Epithelial cell of esophagus (primary cell): Measurements from ENCODE around the gene ZNRF3.

Experiments
- DNase-seq: peaks from one replicate; pipeline ENCODE4 v3.0.0; 2010; ENCODE audit warnings: low read depth
- H3K4me3 ChIP-seq: 2 replicates; pipeline ENCODE4 v1.5.1; 2011; ENCODE audit warnings: mild to moderate bottlenecking, low read length, control low read depth
- TF ChIP-seq, protein P1 (sequence below): IDR thresholded peaks from 2 replicates; pipeline ENCODE4 v1.5.1; 2011; ENCODE audit warnings: low read depth, mild to moderate bottlenecking, low read length, control low read depth, inconsistent platforms; ENCODE audit not compliant: insufficient read depth; ENCODE audit errors: missing control alignments

Gene ZNRF3

GRCh38 chr22:28995551-28995950 is 112.2 kb downstream of the ZNRF3 start:
- TF ChIP-seq, protein P1, sequence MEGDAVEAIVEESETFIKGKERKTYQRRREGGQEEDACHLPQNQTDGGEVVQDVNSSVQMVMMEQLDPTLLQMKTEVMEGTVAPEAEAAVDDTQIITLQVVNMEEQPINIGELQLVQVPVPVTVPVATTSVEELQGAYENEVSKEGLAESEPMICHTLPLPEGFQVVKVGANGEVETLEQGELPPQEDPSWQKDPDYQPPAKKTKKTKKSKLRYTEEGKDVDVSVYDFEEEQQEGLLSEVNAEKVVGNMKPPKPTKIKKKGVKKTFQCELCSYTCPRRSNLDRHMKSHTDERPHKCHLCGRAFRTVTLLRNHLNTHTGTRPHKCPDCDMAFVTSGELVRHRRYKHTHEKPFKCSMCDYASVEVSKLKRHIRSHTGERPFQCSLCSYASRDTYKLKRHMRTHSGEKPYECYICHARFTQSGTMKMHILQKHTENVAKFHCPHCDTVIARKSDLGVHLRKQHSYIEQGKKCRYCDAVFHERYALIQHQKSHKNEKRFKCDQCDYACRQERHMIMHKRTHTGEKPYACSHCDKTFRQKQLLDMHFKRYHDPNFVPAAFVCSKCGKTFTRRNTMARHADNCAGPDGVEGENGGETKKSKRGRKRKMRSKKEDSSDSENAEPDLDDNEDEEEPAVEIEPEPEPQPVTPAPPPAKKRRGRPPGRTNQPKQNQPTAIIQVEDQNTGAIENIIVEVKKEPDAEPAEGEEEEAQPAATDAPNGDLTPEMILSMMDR = no peak
- H3K4me3 ChIP-seq = no peak overlapping the region
- no peak for DNase-seq

DNA sequence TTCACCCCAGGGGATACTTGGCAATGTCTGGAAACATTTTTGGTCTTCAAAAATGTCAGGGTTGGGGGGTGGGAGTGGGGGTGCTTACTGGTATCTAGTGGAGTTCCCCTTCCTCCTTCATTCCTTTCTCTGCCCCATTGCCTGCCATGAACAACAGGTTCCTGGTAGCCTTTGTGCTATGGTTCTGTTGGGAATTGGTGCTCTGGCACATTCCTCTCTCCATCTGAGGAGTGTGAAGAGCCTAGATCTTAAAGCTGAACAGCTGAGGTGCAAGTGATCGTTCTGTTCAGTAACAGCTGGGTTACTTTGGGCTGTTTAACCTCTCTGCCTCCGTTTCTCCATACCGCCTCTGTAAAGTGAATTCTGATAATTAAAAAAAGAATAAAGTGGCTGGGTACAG is 114.0 kb downstream of the ZNRF3 start:
- no peak for DNase-seq
- TF ChIP-seq, protein P1 = no peak
- no peak overlapping the region for H3K4me3 ChIP-seq

GRCh38 chr22:28998681-28999080 is 115.3 kb downstream of the ZNRF3 start:
- no peak overlapping the region for H3K4me3 ChIP-seq
- DNase-seq = no peak
- TF ChIP-seq, protein P1 = no peak

- no peak for DNase-seq
- TF ChIP-seq, protein P1 = no peak
Measured at GRCh38 chr22:28999510-28999909, 116.1 kb downstream of the ZNRF3 start.

GRCh38 chr22:28999919-29000556 is 116.7 kb downstream of the ZNRF3 start:
- TF ChIP-seq, protein P1 = no peak
- H3K4me3 ChIP-seq = no peak overlapping the region
- no peak for DNase-seq

More at GRCh38 chr22:28999510-28999909, 116.1 kb downstream of the ZNRF3 start:
- H3K4me3 ChIP-seq = no peak overlapping the region

DNA sequence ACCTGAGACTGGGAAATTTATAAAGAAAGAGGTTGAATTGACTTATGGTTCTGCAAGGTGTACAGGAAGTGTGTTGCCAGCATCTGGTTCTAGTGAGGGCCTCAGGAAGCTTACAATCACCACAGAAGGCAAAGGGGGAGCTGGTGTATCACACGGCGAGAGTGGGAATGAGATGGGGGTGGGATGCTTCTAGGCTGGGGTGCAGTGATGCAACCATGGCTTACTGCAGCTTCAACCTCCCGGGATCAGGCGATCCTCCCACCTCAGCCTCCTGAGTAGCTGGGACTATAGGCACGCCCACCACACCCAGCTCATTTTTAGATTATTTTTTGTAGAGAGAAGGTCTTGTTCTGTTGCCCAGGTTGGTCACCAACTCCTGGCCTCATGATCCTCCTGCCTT is 117.3 kb downstream of the ZNRF3 start:
- TF ChIP-seq, protein P1 = no peak

DNA sequence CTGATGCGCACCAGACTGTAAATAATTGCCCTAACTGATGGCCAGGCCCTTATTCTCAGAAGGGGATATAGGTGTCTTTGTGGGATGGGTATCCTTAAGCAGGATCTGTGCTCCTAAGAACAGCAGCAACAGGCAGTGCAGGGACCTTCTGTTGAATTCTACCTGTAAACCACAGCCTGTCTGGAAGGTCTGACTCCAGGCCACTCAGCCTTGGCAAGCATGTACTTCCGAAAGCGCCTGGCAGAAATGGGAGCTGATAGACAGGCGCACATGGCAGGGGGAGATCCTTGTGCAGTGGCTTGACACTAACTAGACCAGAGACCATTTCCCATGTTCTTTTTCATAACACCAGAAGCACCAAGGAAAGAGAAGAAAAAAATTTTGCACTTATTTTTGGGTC is 119.2 kb downstream of the ZNRF3 start:
- TF ChIP-seq, protein P1 = no peak
- no peak overlapping the region for H3K4me3 ChIP-seq
- DNase-seq = no peak

More for the DNA sequence above, 117.3 kb downstream of the ZNRF3 start:
- H3K4me3 ChIP-seq = no peak overlapping the region
- DNase-seq = no peak
